Measurements from ENCODE around the gene C2orf42.
"Not testable (repeated sequence)": the region's sequence is repeated elsewhere in the genome, so short reads cannot be mapped to it uniquely, and the experiment has no call there.

Gene C2orf42

GRCh38 chr2:70190418-70191243, at the start of gene C2orf42:
C2orf42 (minus strand) TSS chr2:70191019; CDS start chr2:70181985, 9,034 bp downstream.
- peak; percentile 94 for DNase-seq (ENCODE audit: extremely low spot score)
- POLR2A ChIA-PET: interaction anchor here (0.6 to 2.3 kb wide), 32 partner anchors 9 to 297 kb away, joined by 3 to 20 read pairs (median 4); partner anchors contain the start of genes FAM136A, MXD1, PCYOX1 and SNRNP27
- TF ChIP-seq SP1 (IDR thresholded peaks at IDR 0.05): no peak
- TF ChIP-seq FOXK2 (IDR thresholded peaks at IDR 0.05): no peak
- no peak; the same call in 1 of the 2 replicates for TF ChIP-seq HDGF (IDR thresholded peaks at IDR 0.05; ENCODE audit: borderline replicate concordance)
- no peak for TF ChIP-seq FOXA1 (IDR thresholded peaks at IDR 0.05)
- peak; percentile 84; the same call in 1 of the 2 replicates for TF ChIP-seq TARDBP (IDR thresholded peaks at IDR 0.05)
- peak; percentile 95 for TF ChIP-seq ELF4 (IDR thresholded peaks at IDR 0.05)
- no peak for TF ChIP-seq ZNF384 (IDR thresholded peaks at IDR 0.05)
- peak; percentile 84 for TF ChIP-seq L3MBTL2 (conservative IDR thresholded peaks at IDR 0.05)
- TF ChIP-seq SUZ12 (IDR thresholded peaks at IDR 0.05): no peak
- peak; percentile 81; the same call in 1 of the 2 replicates for TF ChIP-seq CTBP1 (IDR thresholded peaks at IDR 0.05; ENCODE audit: borderline replicate concordance)
- CTCF ChIA-PET: no interaction called here

GRCh38 chr2:70240599-70240998, 49.8 kb upstream of the C2orf42 start:
- POLR2A ChIA-PET: interaction anchor here (1.0 to 2.1 kb wide), 4 partner anchors 9 to 327 kb away, joined by 3 to 7 read pairs (median 4); partner anchors contain the start of genes C2orf42 and PCYOX1

GRCh38 chr2:70233926-70234325, 43.1 kb upstream of the C2orf42 start:
- POLR2A ChIA-PET: no interaction called here
- TF ChIP-seq HDGF (IDR thresholded peaks at IDR 0.05; ENCODE audit: borderline replicate concordance): no peak
- TF ChIP-seq FOXK2 (IDR thresholded peaks at IDR 0.05): no peak
- no peak for TF ChIP-seq SP1 (IDR thresholded peaks at IDR 0.05)
- no peak for TF ChIP-seq FOXA1 (IDR thresholded peaks at IDR 0.05)
- no peak for TF ChIP-seq ELF4 (IDR thresholded peaks at IDR 0.05)
- TF ChIP-seq ZNF384 (IDR thresholded peaks at IDR 0.05): no peak
- TF ChIP-seq LEF1 (IDR thresholded peaks at IDR 0.05; ENCODE audit: borderline replicate concordance): no peak
- no peak for TF ChIP-seq ARNT (IDR thresholded peaks at IDR 0.05)
- TF ChIP-seq NFRKB (IDR thresholded peaks at IDR 0.05): no peak
- no peak for TF ChIP-seq L3MBTL2 (conservative IDR thresholded peaks at IDR 0.05)
- TF ChIP-seq PKNOX1 (IDR thresholded peaks at IDR 0.05): no peak
- no peak for TF ChIP-seq SUZ12 (IDR thresholded peaks at IDR 0.05)
- no peak for TF ChIP-seq FOXM1 (IDR thresholded peaks at IDR 0.05; ENCODE audit: borderline replicate concordance)
- TF ChIP-seq BHLHE40 (IDR thresholded peaks at IDR 0.05; ENCODE audit: borderline replicate concordance): no peak
- no peak for TF ChIP-seq CTBP1 (IDR thresholded peaks at IDR 0.05; ENCODE audit: borderline replicate concordance)
- no peak for TF ChIP-seq TARDBP (IDR thresholded peaks at IDR 0.05)
- CTCF ChIA-PET: no interaction called here
- no peak for DNase-seq (ENCODE audit: extremely low spot score)

More at GRCh38 chr2:70240599-70240998, 49.8 kb upstream of the C2orf42 start:
- TF ChIP-seq ZNF384 (IDR thresholded peaks at IDR 0.05): no peak
- TF ChIP-seq NFRKB (IDR thresholded peaks at IDR 0.05): no peak
- TF ChIP-seq FOXA1 (IDR thresholded peaks at IDR 0.05): no peak
- TF ChIP-seq FOXM1 (IDR thresholded peaks at IDR 0.05; ENCODE audit: borderline replicate concordance): no peak
- no peak for TF ChIP-seq SUZ12 (IDR thresholded peaks at IDR 0.05)
- TF ChIP-seq FOXK2 (IDR thresholded peaks at IDR 0.05): no peak
- TF ChIP-seq CTBP1 (IDR thresholded peaks at IDR 0.05; ENCODE audit: borderline replicate concordance): no peak
- TF ChIP-seq SP1 (IDR thresholded peaks at IDR 0.05): no peak
- no peak for TF ChIP-seq L3MBTL2 (conservative IDR thresholded peaks at IDR 0.05)
- no peak for TF ChIP-seq PKNOX1 (IDR thresholded peaks at IDR 0.05)
- TF ChIP-seq ARNT (IDR thresholded peaks at IDR 0.05): no peak
- TF ChIP-seq TARDBP (IDR thresholded peaks at IDR 0.05): no peak
- no peak for DNase-seq (ENCODE audit: extremely low spot score)
- CTCF ChIA-PET: no interaction called here

GRCh38 chr2:70226781-70227180, 36.0 kb upstream of the C2orf42 start:
- no peak for DNase-seq (ENCODE audit: extremely low spot score)
- TF ChIP-seq PKNOX1 (IDR thresholded peaks at IDR 0.05) (no peak), FOXA1 (IDR thresholded peaks at IDR 0.05) (no peak), FOXM1 (IDR thresholded peaks at IDR 0.05; ENCODE audit: borderline replicate concordance) (no peak), ARNT (IDR thresholded peaks at IDR 0.05) (no peak), SUZ12 (IDR thresholded peaks at IDR 0.05) (no peak), TARDBP (IDR thresholded peaks at IDR 0.05) (no peak), ZNF384 (IDR thresholded peaks at IDR 0.05) (no peak), LEF1 (IDR thresholded peaks at IDR 0.05; ENCODE audit: borderline replicate concordance) (no peak), L3MBTL2 (conservative IDR thresholded peaks at IDR 0.05) (no peak), HDGF (IDR thresholded peaks at IDR 0.05; ENCODE audit: borderline replicate concordance) (no peak), NFRKB (IDR thresholded peaks at IDR 0.05) (no peak), FOXK2 (IDR thresholded peaks at IDR 0.05) (no peak), BHLHE40 (IDR thresholded peaks at IDR 0.05; ENCODE audit: borderline replicate concordance) (no peak), CTBP1 (IDR thresholded peaks at IDR 0.05; ENCODE audit: borderline replicate concordance) (no peak), ELF4 (IDR thresholded peaks at IDR 0.05) (no peak), SP1 (IDR thresholded peaks at IDR 0.05) (no peak)
- ChIA-PET CTCF (no interaction called here), POLR2A (interaction anchor here (1.3 to 1.7 kb wide), 2 partner anchors 36 to 67 kb away, joined by 4 to 5 read pairs; partner anchors contain the start of genes C2orf42 and SNRPG)

- POLR2A ChIA-PET; CTCF ChIA-PET; DNase-seq (ENCODE audit: extremely low spot score): not testable (repeated sequence)
Measured at GRCh38 chr2:70223305-70223704, 32.5 kb upstream of the C2orf42 start.

Measured in HEK293T (cell line).